ENCODE measurements around the gene CYB5R4.

DNA sequence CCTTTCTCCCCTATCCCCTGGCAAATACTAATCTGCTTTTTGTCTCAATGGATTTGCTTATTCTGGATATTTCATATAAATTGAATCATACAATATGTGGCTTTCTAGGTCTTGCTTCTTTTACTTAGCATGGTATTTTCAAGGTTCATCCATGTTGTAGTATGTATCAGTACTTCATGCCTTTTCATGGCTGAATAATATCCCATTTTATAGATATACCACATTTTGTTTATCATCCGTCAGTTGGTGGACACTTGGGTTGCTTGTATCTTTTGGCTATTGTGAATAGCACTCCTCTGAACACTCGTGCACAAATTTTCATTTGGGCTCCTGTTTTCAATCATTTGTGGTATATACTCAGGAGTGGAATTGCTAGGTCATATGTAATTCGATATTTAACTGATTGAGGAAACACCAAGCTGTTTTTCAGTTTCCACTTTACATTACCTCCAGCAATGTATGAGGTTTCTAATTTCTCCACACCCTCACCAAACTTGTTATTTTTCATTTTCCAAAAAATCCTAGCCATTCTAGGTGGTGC lies 36.8 kb upstream of the CYB5R4 start:
- TF ChIP-seq JUN (IDR thresholded peaks at IDR 0.05), result no peak
- TF ChIP-seq, protein P1, sequence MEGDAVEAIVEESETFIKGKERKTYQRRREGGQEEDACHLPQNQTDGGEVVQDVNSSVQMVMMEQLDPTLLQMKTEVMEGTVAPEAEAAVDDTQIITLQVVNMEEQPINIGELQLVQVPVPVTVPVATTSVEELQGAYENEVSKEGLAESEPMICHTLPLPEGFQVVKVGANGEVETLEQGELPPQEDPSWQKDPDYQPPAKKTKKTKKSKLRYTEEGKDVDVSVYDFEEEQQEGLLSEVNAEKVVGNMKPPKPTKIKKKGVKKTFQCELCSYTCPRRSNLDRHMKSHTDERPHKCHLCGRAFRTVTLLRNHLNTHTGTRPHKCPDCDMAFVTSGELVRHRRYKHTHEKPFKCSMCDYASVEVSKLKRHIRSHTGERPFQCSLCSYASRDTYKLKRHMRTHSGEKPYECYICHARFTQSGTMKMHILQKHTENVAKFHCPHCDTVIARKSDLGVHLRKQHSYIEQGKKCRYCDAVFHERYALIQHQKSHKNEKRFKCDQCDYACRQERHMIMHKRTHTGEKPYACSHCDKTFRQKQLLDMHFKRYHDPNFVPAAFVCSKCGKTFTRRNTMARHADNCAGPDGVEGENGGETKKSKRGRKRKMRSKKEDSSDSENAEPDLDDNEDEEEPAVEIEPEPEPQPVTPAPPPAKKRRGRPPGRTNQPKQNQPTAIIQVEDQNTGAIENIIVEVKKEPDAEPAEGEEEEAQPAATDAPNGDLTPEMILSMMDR (IDR thresholded peaks at IDR 0.05), result no peak
- TF ChIP-seq TP53 (CRISPR knock-in tag; IDR thresholded peaks at IDR 0.05), result no peak
- no peak for TF ChIP-seq CHD2 (IDR thresholded peaks at IDR 0.05; ENCODE audit: low read length, partially characterized antibody)
- no peak for TF ChIP-seq ZC3H11A (IDR thresholded peaks at IDR 0.05)
- TF ChIP-seq POLR2A (IDR thresholded peaks at IDR 0.05; ENCODE audit: low read length), result no peak
- TF ChIP-seq, protein P2, sequence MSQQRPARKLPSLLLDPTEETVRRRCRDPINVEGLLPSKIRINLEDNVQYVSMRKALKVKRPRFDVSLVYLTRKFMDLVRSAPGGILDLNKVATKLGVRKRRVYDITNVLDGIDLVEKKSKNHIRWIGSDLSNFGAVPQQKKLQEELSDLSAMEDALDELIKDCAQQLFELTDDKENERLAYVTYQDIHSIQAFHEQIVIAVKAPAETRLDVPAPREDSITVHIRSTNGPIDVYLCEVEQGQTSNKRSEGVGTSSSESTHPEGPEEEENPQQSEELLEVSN (IDR thresholded peaks at IDR 0.05; ENCODE audit: borderline replicate concordance, low read depth), result no peak
- no peak for TF ChIP-seq EP300 (IDR thresholded peaks at IDR 0.05)
- no peak for TF ChIP-seq RCOR1 (IDR thresholded peaks at IDR 0.05; ENCODE audit: low read depth, low read length)
- TF ChIP-seq, protein P3, sequence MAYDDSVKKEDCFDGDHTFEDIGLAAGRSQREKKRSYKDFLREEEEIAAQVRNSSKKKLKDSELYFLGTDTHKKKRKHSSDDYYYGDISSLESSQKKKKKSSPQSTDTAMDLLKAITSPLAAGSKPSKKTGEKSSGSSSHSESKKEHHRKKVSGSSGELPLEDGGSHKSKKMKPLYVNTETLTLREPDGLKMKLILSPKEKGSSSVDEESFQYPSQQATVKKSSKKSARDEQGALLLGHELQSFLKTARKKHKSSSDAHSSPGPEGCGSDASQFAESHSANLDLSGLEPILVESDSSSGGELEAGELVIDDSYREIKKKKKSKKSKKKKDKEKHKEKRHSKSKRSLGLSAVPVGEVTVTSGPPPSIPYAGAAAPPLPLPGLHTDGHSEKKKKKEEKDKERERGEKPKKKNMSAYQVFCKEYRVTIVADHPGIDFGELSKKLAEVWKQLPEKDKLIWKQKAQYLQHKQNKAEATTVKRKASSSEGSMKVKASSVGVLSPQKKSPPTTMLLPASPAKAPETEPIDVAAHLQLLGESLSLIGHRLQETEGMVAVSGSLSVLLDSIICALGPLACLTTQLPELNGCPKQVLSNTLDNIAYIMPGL (CRISPR knock-in tag; IDR thresholded peaks at IDR 0.05; ENCODE audit: borderline replicate concordance), result no peak
- no peak for TF ChIP-seq JUNB (IDR thresholded peaks at IDR 0.05)
